Measurements from ENCODE around the gene ARHGEF28.

- TF ChIP-seq POLR2AphosphoS5 (IDR thresholded peaks at IDR 0.05), result no peak
- TF ChIP-seq CTCF (IDR thresholded peaks at IDR 0.05; ENCODE audit: poor library complexity, severe bottlenecking), result no peak
- no peak for TF ChIP-seq TAF1 (IDR thresholded peaks at IDR 0.05; ENCODE audit: low read depth)
Measured at GRCh38 chr5:73900566-73900965, 274.6 kb downstream of the ARHGEF28 start.

Data from neural cell (in vitro differentiated cells).